Liver (tissue), 3 donors: Measurements from ENCODE around the gene WIPI1.

Source experiments
- CTCF ChIP-seq: fragments of 150-350 bp; IDR thresholded peaks from 2 replicates; pipeline ENCODE4 v1.5.1; 2017; ENCODE audit warnings: improper control_type of control experiment, low read depth, low read length; ENCODE audit not compliant: missing input control
- EGR1 ChIP-seq, 2 donors: IDR thresholded peaks; 2 replicates each; pipeline ENCODE4 v1.6.1; 2016 to 2018; ENCODE audit warnings: antibody characterized with exemption in 2 of 2, low read depth in 2 of 2
- FOXA1 ChIP-seq: IDR thresholded peaks from 2 replicates; pipeline ENCODE4 v1.6.1; 2016; ENCODE audit warnings: antibody characterized with exemption
- FOXA2 ChIP-seq: IDR thresholded peaks from 2 replicates; pipeline ENCODE4 v1.6.1; 2016; ENCODE audit warnings: antibody characterized with exemption
- HNF4G ChIP-seq: IDR thresholded peaks from 2 replicates; pipeline ENCODE4 v1.6.1; 2016; ENCODE audit warnings: antibody characterized with exemption
- MAX ChIP-seq: IDR thresholded peaks from 2 replicates; pipeline ENCODE4 v1.6.1; 2016; ENCODE audit warnings: antibody characterized with exemption
- RAD21 ChIP-seq, 2 donors: IDR thresholded peaks; 2 replicates each; pipeline ENCODE4 v1.6.1; 2016; ENCODE audit warnings: antibody characterized with exemption in 2 of 2, mild to moderate bottlenecking in 2 of 2
- RXRA ChIP-seq, 2 donors: IDR thresholded peaks; 2 replicates each; pipeline ENCODE4 v1.6.1; 2017 to 2018; ENCODE audit warnings: antibody characterized with exemption in 2 of 2, mild to moderate bottlenecking in 1 of 2
- YY1 ChIP-seq: IDR thresholded peaks from 2 replicates; pipeline ENCODE4 v1.6.1; 2016; ENCODE audit warnings: antibody characterized with exemption, mild to moderate bottlenecking
- donor health status: healthy.
- donor health status: healthy.

- TF ChIP-seq CTCF, result no peak
- TF ChIP-seq MAX, result no peak
- TF ChIP-seq HNF4G, result no peak
- TF ChIP-seq YY1, result no peak
- no peak for TF ChIP-seq FOXA1
- no peak for TF ChIP-seq FOXA2
- TF ChIP-seq RXRA (IDR thresholded peaks at IDR 0.05), result no peak
- no peak for TF ChIP-seq EGR1 (IDR thresholded peaks at IDR 0.05; ENCODE audit: low read depth in 2 of 2)
- no peak for TF ChIP-seq RAD21 (IDR thresholded peaks at IDR 0.05)
These were observed 4.5 kb downstream of the WIPI1 start for GRCh38 chr17:68452724-68453290.
